ENCODE measurements around the gene NOL9. TPM values are rescaled to one million over a fixed set of nuclear protein-coding genes. Genes with fewer than 3 reads are reported as not detected.

Gene NOL9
- total and polyA plus RNA-seq, 10 of the 15 experiments (the other 5 are each of a cell fraction or from before 2014, with no cell fraction given) = 3.9 to 35.9 (median 23.0) TPM

DNA sequence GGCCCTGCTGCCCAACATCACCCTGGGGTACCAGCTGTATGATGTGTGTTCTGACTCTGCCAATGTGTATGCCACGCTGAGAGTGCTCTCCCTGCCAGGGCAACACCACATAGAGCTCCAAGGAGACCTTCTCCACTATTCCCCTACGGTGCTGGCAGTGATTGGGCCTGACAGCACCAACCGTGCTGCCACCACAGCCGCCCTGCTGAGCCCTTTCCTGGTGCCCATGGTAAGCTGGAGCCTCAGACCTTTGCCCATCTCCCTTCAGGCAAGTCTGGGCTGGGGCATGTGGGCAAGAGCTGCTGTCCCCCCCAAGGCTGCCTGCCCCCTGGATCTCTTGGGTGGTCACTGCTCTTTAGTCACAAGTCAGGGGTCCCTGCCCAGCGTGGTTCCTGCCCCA, 16.7 kb upstream of the NOL9 start:
- DNase-seq (ENCODE audit: low read depth, low spot score) (no peak), ATAC-seq (no peak), FAIRE-seq (no peak)
- no peaks in the 10 kb centered on the region; a peak in 1 of 4 replicates for H3K27me3 ChIP-seq (replicated peaks in 1 of 2; ENCODE audit: control insufficient read depth in 2 of 2, insufficient read depth in 2 of 2, low read length in 1 of 2)
- no TSS peak for BruUV-seq (replicated peaks)
- RAD21 ChIA-PET (ENCODE audit: unreplicated experiment) = interaction anchor here (0.9 kb wide), 1 partner anchor 75 kb away, joined by 3 read pairs; no protein-coding TSS in a partner anchor
- no peak overlapping the region for H3K9ac ChIP-seq (ENCODE audit: control insufficient read depth, insufficient read depth, low read length)
- no peak for TF ChIP-seq MYB (IDR thresholded peaks at IDR 0.05; ENCODE audit: borderline replicate concordance, low read depth, low read length)
- H3K4me2 ChIP-seq (ENCODE audit: control insufficient read depth, insufficient read depth) = no peak overlapping the region
- WGBS (ENCODE audit: insufficient coverage, insufficient replicate concordance, low lambda C conversion rate, missing lambda C conversion rate) = 30% methylated on average over 5 of the region's 5 CpGs
- H2AFZ ChIP-seq (ENCODE audit: control insufficient read depth, low read depth, low read length) = no peak overlapping the region
- no peak overlapping the region for H3K27ac ChIP-seq (ENCODE audit: control insufficient read depth, insufficient read depth)
- intact Hi-C loops (cut with micrococcal nuclease; ENCODE audit: unreplicated experiment) = no loop called here
- no peaks in the 10 kb centered on the region for H3K36me3 ChIP-seq (ENCODE audit: control insufficient read depth in 2 of 2, insufficient read depth in 2 of 2, low read length in 1 of 2)
- H4K20me1 ChIP-seq (ENCODE audit: control insufficient read depth, insufficient read depth) = no peaks in the 10 kb centered on the region
- H3K9me3 ChIP-seq (replicated peaks; ENCODE audit: control insufficient read depth, insufficient read depth, low read length) = no peaks in the 10 kb centered on the region; the same call in 1 of the 3 replicates
- H3K4me3 ChIP-seq = no peak overlapping the region
- POLR2A ChIA-PET = interaction anchor here (0.5 kb wide), 1 partner anchor 204 kb away, joined by 4 read pairs; no protein-coding TSS in a partner anchor
- H3K79me2 ChIP-seq (ENCODE audit: control insufficient read depth, insufficient read depth, low read length) = no peaks in the 10 kb centered on the region
- CTCF ChIA-PET = no interaction called here
- SMC1A ChIA-PET (ENCODE audit: uncharacterized antibody, unreplicated experiment) = no interaction called here
- H3K4me1 ChIP-seq (ENCODE audit: control insufficient read depth, insufficient read depth, low read length) = no peaks in the 10 kb centered on the region
- in situ Hi-C loops (cut with MboI) = no loop called here

GRCh38 chr1:6570100-6570499, 15.8 kb upstream of the NOL9 start:
- TF ChIP-seq ATF7 (IDR thresholded peaks at IDR 0.05; ENCODE audit: low read depth) (no peak), SP1 (IDR thresholded peaks at IDR 0.05; ENCODE audit: low read depth, low read length) (no peak), DPF2 (IDR thresholded peaks at IDR 0.05) (no peak), NBN (IDR thresholded peaks at IDR 0.05) (no peak), BMI1 (IDR thresholded peaks at IDR 0.05; ENCODE audit: borderline replicate concordance) (no peak), MYB (IDR thresholded peaks at IDR 0.05; ENCODE audit: borderline replicate concordance, low read depth, low read length) (no peak), HDAC6 (IDR thresholded peaks at IDR 0.05; ENCODE audit: unreplicated experiment) (no peak), TBL1XR1 (IDR thresholded peaks at IDR 0.05; ENCODE audit: low read depth, low read length) (no peak)
- TF ChIP-seq, protein P1, sequence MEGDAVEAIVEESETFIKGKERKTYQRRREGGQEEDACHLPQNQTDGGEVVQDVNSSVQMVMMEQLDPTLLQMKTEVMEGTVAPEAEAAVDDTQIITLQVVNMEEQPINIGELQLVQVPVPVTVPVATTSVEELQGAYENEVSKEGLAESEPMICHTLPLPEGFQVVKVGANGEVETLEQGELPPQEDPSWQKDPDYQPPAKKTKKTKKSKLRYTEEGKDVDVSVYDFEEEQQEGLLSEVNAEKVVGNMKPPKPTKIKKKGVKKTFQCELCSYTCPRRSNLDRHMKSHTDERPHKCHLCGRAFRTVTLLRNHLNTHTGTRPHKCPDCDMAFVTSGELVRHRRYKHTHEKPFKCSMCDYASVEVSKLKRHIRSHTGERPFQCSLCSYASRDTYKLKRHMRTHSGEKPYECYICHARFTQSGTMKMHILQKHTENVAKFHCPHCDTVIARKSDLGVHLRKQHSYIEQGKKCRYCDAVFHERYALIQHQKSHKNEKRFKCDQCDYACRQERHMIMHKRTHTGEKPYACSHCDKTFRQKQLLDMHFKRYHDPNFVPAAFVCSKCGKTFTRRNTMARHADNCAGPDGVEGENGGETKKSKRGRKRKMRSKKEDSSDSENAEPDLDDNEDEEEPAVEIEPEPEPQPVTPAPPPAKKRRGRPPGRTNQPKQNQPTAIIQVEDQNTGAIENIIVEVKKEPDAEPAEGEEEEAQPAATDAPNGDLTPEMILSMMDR (IDR thresholded peaks at IDR 0.05 in 2 of 3, conservative IDR thresholded peaks at IDR 0.05 in 1 of 3; ENCODE audit: control insufficient read depth in 2 of 3, extremely low read depth in 1 of 3, insufficient read depth in 1 of 3, low read depth in 3 of 3, low read length in 3 of 3) = no peak
- ChIA-PET SMC1A (ENCODE audit: uncharacterized antibody, unreplicated experiment) (no interaction called here), POLR2A (no interaction called here), CTCF (interaction anchor here (0.6 kb wide), 1 partner anchor 15 kb away, joined by 3 read pairs; the partner anchor contains the start of gene NOL9), RAD21 (ENCODE audit: unreplicated experiment) (no interaction called here)
- 0% methylated on average over 3 of the region's 3 CpGs for WGBS (ENCODE audit: insufficient coverage, insufficient replicate concordance, low lambda C conversion rate, missing lambda C conversion rate)
- Histone ChIP-seq H3K27ac (ENCODE audit: control insufficient read depth, insufficient read depth) (no peak overlapping the region), H3K9ac (ENCODE audit: control insufficient read depth, insufficient read depth, low read length) (no peak overlapping the region), H2AFZ (ENCODE audit: control insufficient read depth, low read depth, low read length) (no peak overlapping the region), H3K79me2 (ENCODE audit: control insufficient read depth, insufficient read depth, low read length) (no peaks in the 10 kb centered on the region), H3K4me1 (ENCODE audit: control insufficient read depth, insufficient read depth, low read length) (no peaks in the 10 kb centered on the region), H3K36me3 (ENCODE audit: control insufficient read depth in 2 of 2, insufficient read depth in 2 of 2, low read length in 1 of 2) (no peaks in the 10 kb centered on the region), H4K20me1 (ENCODE audit: control insufficient read depth, insufficient read depth) (no peaks in the 10 kb centered on the region), H3K4me3 (no peak overlapping the region), H3K4me2 (ENCODE audit: control insufficient read depth, insufficient read depth) (no peak overlapping the region), H3K9me3 (replicated peaks; ENCODE audit: control insufficient read depth, insufficient read depth, low read length) (no peaks in the 10 kb centered on the region; the same call in 1 of the 3 replicates), H3K27me3 (replicated peaks in 1 of 2; ENCODE audit: control insufficient read depth in 2 of 2, insufficient read depth in 2 of 2, low read length in 1 of 2) (no peaks in the 10 kb centered on the region; a peak in 1 of 4 replicates)
- FAIRE-seq = no peak
- no peak for DNase-seq (ENCODE audit: low read depth, low spot score)
- no TSS peak for BruUV-seq (replicated peaks)
- in situ Hi-C loops (cut with MboI) (no loop called here), intact Hi-C loops (cut with micrococcal nuclease; ENCODE audit: unreplicated experiment) (no loop called here)
- ATAC-seq = no peak
